ENCODE measurements around the gene ANXA3. TPM values are rescaled to one million over a fixed set of nuclear protein-coding genes. Genes with fewer than 3 reads are reported as not detected.

ANXA3 gene
- total RNA-seq, 3 donors from 2014 or later: 1.0 TPM; not detected in 2

DNA sequence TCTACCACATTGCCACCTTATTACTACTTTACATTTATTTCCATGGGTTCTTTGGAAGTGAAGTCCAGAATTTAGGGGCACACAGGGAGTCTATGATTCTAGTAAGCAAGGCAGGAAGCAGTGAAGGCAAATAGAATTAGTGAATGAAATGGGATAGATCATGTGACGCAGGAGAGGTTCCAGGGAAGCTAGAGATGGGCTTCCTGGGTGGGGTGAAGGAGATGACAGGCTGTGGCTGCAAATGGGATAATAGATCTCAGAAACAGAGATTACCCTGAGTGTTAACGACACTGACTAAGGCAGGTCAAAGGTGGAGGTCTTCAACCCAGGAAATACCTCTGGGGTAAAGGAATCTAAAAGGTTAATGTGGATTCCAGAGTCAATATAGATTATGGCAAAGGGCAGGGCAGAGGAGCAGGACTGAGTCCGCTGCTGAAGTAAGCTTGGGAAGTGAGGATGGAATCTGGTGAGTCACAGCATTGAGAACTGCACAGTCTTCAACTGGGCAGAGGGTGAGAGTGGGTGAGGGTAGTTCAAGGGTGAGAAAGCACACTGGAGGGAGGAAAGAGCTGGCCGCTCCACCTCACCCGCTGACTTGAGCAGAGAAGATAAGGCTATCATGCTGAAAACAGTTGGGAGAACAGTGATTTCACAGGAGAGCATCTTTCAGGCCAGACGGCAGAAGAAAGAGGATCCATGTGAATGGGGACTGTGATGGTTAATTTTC, 70.8 kb downstream of the ANXA3 start:
- no peaks in the 10 kb centered on the region for H3K36me3 Mint-ChIP-seq (ENCODE audit: insufficient read depth)
- ATAC-seq (no peak), DNase-seq (no peak)
- peaks cover 5% of the 10 kb centered on the region for H3K4me1 Mint-ChIP-seq (ENCODE audit: low read depth)
- H3K27me3 Mint-ChIP-seq (ENCODE audit: low read depth): no peaks in the 10 kb centered on the region
- H3K4me3 Mint-ChIP-seq: no peak overlapping the region
- H3K9me3 Mint-ChIP-seq: no peaks in the 10 kb centered on the region

GRCh38 chr4:78624048-78624447, 72.5 kb downstream of the ANXA3 start:
- H3K36me3 Mint-ChIP-seq (ENCODE audit: insufficient read depth): no peaks in the 10 kb centered on the region
- no peak for DNase-seq
- no peaks in the 10 kb centered on the region for H3K27me3 Mint-ChIP-seq (ENCODE audit: low read depth)
- H3K4me3 Mint-ChIP-seq: no peak overlapping the region
- H3K4me1 Mint-ChIP-seq (ENCODE audit: low read depth): peaks cover 5% of the 10 kb centered on the region
- ATAC-seq: no peak
- H3K9me3 Mint-ChIP-seq: no peaks in the 10 kb centered on the region

DNA sequence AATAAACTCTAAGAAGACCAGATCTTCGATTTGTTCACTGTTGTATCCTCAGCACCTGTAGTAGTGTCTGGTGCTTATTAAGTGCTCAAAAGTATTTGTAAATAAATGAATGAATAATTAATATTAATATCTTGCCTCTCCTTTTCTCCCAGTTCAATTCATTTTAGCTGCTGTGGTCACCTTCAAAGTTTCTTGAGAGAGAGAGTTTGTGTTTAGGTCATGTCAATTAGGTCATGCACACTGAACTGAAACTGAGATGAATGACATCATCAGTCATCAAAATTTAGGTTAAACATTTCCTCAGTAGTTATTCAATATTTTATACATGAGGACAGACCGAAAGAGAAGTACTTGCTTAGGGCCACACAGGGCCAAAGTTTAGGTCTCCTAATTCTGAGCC, 73.5 kb downstream of the ANXA3 start:
- ATAC-seq: no peak
- no peaks in the 10 kb centered on the region for H3K9me3 Mint-ChIP-seq
- no peak overlapping the region for H3K4me3 Mint-ChIP-seq
- H3K27me3 Mint-ChIP-seq (ENCODE audit: low read depth): no peaks in the 10 kb centered on the region
- H3K36me3 Mint-ChIP-seq (ENCODE audit: insufficient read depth): no peaks in the 10 kb centered on the region
- no peak for DNase-seq
- peaks cover 5% of the 10 kb centered on the region for H3K4me1 Mint-ChIP-seq (ENCODE audit: low read depth)

DNA sequence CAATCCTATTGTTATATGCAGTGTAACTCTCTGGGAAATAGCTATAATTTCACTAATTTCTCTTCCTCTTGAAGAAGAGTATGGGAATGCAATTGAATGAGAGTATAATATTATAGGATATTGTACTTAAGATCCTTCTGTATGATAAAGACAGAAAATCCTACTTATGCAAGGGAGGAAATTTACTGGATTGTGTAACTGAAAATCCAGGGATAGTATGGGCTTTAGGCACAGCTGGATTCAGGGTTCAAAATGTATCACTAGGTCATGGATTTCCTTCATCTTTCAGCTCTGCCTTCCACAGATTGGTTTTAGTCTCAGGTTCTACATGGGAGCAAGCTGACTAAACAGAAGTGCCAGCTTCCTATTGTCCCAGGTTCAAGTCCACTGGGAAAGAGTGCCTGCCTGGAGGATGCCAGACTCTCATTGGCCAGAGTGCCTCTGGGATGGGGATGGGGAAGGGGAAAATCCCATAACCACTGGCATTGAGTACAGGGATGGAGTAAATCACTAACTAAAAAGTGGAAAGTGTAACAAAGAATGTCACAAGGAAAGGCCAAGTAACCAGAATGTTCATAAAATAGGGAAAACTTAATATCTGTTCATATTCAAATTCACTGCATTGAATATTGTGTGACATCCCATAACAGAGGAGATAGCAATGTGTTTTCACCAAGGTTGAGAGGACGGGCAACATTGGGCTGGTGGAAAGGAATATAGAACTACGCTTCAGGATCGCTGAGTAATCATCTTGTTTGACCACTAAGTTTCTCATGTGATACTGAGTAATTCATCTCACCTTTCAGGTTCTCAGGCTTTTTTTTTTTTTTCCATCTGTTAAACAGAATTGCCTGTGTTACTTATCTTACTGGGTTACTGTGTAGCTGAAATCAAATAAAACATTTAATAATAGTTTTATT, 75.7 kb downstream of the ANXA3 start:
- H3K4me1 Mint-ChIP-seq (ENCODE audit: low read depth): peaks cover 5% of the 10 kb centered on the region
- DNase-seq: no peak
- H3K9me3 Mint-ChIP-seq: no peaks in the 10 kb centered on the region

GRCh38 chr4:78627966-78628678, 76.6 kb downstream of the ANXA3 start:
- Mint-ChIP-seq H3K27me3 (ENCODE audit: low read depth) (no peaks in the 10 kb centered on the region), H3K9me3 (no peaks in the 10 kb centered on the region), H3K4me3 (no peak overlapping the region), H3K4me1 (ENCODE audit: low read depth) (peaks cover 5% of the 10 kb centered on the region), H3K36me3 (ENCODE audit: insufficient read depth) (no peaks in the 10 kb centered on the region)
- ATAC-seq: no peak
- DNase-seq: no peak

More for the DNA sequence above, 75.7 kb downstream of the ANXA3 start:
- no peaks in the 10 kb centered on the region for H3K36me3 Mint-ChIP-seq (ENCODE audit: insufficient read depth)
- no peaks in the 10 kb centered on the region for H3K27me3 Mint-ChIP-seq (ENCODE audit: low read depth)
- no peak for ATAC-seq
- H3K4me3 Mint-ChIP-seq: no peak overlapping the region

- Mint-ChIP-seq H3K4me1 (ENCODE audit: low read depth) (peaks cover 2% of the 10 kb centered on the region), H3K9me3 (no peaks in the 10 kb centered on the region), H3K27me3 (ENCODE audit: low read depth) (no peaks in the 10 kb centered on the region), H3K4me3 (no peak overlapping the region), H3K36me3 (ENCODE audit: insufficient read depth) (no peaks in the 10 kb centered on the region)
- DNase-seq (no peak), ATAC-seq (no peak)
These were observed 78.5 kb downstream of the ANXA3 start for GRCh38 chr4:78629991-78630541.

DNA sequence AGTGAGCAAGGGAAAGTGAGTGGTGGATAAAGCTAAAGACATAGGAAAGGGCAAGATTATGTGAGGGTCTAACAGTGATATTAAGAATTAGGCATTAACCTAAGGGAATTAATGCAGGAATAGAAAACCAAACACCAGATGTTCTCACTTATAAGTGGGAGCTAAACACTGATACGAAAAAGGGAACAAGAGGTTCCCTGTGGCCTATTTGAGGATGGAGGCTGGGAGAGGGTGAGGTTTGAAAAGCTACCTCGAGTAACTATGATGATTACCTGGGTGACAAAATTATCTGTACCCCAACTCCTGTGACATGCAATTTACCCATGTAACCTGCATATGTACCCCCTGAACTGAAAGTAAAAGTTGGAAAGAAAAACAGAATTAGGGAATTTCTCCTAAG, 79.0 kb downstream of the ANXA3 start:
- Mint-ChIP-seq H3K36me3 (ENCODE audit: insufficient read depth) (no peaks in the 10 kb centered on the region), H3K4me1 (ENCODE audit: low read depth) (peaks cover 2% of the 10 kb centered on the region), H3K4me3 (no peak overlapping the region), H3K27me3 (ENCODE audit: low read depth) (no peaks in the 10 kb centered on the region), H3K9me3 (no peaks in the 10 kb centered on the region)
- ATAC-seq (no peak), DNase-seq (no peak)

DNA sequence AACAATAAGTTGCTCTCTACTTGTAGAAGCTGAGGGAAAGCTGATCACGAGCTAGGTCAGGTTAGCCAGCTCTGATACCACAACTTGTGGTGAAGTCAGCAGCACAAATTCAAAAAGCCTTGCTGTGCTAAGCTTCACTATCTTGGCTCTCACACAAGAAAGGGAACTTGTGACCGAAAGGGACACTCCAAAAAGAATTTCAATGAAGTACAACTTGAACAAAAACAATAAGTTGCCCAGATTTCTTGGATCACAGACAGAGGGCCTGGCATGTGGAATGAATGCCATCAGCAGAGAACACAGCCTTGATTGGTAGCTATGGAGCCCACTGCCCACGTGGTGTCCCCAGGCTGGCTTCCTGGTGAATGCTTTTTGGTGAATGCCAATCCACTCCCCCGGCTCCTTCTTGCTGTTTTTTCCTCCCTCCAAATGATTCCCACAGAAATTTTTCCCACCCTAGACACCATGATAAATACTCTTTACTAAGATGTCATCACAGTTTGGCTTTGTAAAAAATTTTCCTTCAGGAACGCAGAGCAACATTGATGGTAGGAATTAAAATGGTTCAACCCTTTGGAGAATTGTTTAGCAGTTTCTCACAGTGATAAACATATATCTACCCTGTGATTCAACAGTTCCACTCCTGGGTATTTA, 82.6 kb downstream of the ANXA3 start:
- ATAC-seq: no peak
- no peaks in the 10 kb centered on the region for H3K27me3 Mint-ChIP-seq (ENCODE audit: low read depth)
- no peak for DNase-seq
- peaks cover 11% of the 10 kb centered on the region for H3K4me1 Mint-ChIP-seq (ENCODE audit: low read depth)
- H3K9me3 Mint-ChIP-seq: no peaks in the 10 kb centered on the region
- no peaks in the 10 kb centered on the region for H3K36me3 Mint-ChIP-seq (ENCODE audit: insufficient read depth)
- H3K4me3 Mint-ChIP-seq: no peak overlapping the region

DNA sequence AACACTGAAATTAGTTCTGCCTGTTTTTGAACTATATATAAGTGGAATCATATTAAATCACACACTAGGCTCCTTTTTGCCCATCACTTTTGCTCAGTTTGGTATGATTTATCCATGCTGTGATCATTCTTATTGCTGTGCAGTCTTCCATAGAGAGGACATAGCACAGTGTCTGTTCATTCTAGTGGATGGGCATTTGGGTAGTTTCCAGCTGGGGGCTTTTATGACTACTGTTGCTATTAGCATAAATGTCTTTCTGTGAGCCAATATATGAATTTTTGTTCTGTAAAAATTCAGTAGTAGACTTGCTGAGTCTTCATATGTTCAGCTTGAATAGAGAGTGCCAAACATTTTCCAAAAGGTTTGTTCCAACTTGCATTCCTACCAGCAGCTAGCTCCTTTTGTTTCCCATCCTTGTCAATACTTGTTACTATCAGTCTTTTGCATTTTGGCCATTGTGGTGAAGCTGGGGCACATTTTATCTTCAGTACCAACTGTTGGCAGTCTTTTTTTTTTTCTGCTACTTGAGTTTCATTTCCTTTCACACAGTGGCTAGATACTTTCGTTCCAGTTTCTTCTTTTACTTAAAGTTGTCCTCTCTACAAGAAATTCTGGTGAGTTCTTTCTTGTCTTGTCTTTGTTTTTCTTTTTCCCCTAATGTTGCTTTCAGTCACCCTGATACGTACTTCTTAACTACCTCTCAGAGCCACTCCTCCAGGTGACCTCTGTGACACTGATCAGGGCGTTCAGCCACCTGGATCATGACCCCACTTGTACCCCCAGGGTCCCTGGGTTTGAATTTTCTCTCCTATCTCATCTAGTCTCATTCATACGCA, 87.0 kb downstream of the ANXA3 start:
- Mint-ChIP-seq H3K27me3 (ENCODE audit: low read depth) (no peaks in the 10 kb centered on the region), H3K4me3 (no peak overlapping the region), H3K9me3 (no peaks in the 10 kb centered on the region), H3K36me3 (ENCODE audit: insufficient read depth) (no peaks in the 10 kb centered on the region), H3K4me1 (ENCODE audit: low read depth) (peaks cover 13% of the 10 kb centered on the region)
- DNase-seq (no peak), ATAC-seq (no peak)

DNA sequence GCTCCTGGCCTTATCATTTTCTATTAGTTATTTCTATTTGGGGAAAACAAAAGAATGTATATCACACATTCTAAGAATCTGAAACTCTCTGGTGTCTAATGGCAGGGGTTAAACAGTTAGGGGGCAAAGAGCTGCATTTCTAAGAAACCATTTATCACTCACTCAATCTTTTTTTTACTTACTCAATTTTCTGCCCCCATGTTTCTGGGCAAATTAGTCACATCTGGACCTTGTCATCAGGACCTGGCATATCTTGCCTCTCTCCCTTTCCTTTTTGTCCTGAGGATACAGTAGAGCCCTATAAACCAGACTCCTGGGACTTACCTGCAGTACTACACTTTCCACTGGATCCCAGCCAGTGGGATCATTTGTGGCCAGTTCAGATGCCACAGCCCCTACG, 89.1 kb downstream of the ANXA3 start:
- DNase-seq: no peak
- ATAC-seq: no peak
- Mint-ChIP-seq H3K4me3 (no peak overlapping the region), H3K9me3 (no peaks in the 10 kb centered on the region), H3K4me1 (ENCODE audit: low read depth) (peaks cover 15% of the 10 kb centered on the region), H3K36me3 (ENCODE audit: insufficient read depth) (no peaks in the 10 kb centered on the region), H3K27me3 (ENCODE audit: low read depth) (no peaks in the 10 kb centered on the region)

DNA sequence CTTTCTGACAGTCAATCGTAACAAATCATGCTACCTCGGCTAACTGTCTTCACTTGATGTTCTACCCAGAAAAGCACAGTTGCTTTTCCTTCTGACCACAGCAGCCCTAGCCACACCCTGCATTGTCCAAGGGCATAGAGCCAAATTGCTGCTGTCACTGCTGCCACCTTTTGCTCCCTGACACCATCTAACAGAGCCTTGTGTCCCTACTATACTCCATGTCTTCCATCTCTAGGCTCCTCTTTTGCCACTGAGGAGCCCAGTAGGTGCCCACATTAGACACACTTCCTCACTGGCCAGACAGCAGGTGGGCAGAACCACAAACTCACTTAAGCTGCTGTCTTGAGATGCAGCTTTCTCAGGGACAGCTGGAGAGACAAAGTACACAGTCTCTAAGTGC, 91.4 kb downstream of the ANXA3 start:
- H3K4me3 Mint-ChIP-seq: no peak overlapping the region
- ATAC-seq (no peak), DNase-seq (no peak)
- H3K27me3 Mint-ChIP-seq (ENCODE audit: low read depth): no peaks in the 10 kb centered on the region
- no peaks in the 10 kb centered on the region for H3K9me3 Mint-ChIP-seq
- H3K4me1 Mint-ChIP-seq (ENCODE audit: low read depth): peaks cover 15% of the 10 kb centered on the region
- H3K36me3 Mint-ChIP-seq (ENCODE audit: insufficient read depth): no peaks in the 10 kb centered on the region

GRCh38 chr4:78644063-78644691, 92.6 kb downstream of the ANXA3 start:
- Mint-ChIP-seq H3K36me3 (ENCODE audit: insufficient read depth) (no peaks in the 10 kb centered on the region), H3K4me1 (ENCODE audit: low read depth) (peaks cover 4% of the 10 kb centered on the region)

More at GRCh38 chr4:78644063-78644691, 92.6 kb downstream of the ANXA3 start:
- no peak for DNase-seq
- no peak overlapping the region for H3K4me3 Mint-ChIP-seq
- no peaks in the 10 kb centered on the region for H3K9me3 Mint-ChIP-seq
- no peaks in the 10 kb centered on the region for H3K27me3 Mint-ChIP-seq (ENCODE audit: low read depth)
- ATAC-seq: no peak

Measured in activated T-cell treated with anti-CD3 and anti-CD28 coated beads, Interleukin-2, amount 50 U/mL, for 4 hours (primary cell).